Breast epithelium (tissue), 4 donors: Measurements from ENCODE around the gene CLCNKA. TPM values are rescaled to one million over a fixed set of nuclear protein-coding genes. Genes with fewer than 3 reads are reported as not detected.
"Not testable (repeated sequence)": the region's sequence is repeated elsewhere in the genome, so short reads cannot be mapped to it uniquely, and the experiment has no call there.

ENCODE experiments used
- DNase-seq, 2 donors: peaks; one replicate each; pipeline ENCODE4 v3.0.0-alpha.2; 2019; ENCODE audit warnings: low spot score in 2 of 2
- H3K27ac ChIP-seq, 2 donors: fragments of 200-600 bp; sonication (generic) in 1 of 2; one replicate each; pipeline ENCODE4 v1.5.1; 2016 to 2019; ENCODE audit warnings: mild to moderate bottlenecking in 1 of 2
- H3K27me3 ChIP-seq, 2 donors: fragments of 200-600 bp; sonication (generic) in 1 of 2; one replicate each; pipeline versions ENCODE4 v1.5.1 to v1.6.0; 2017 to 2019; ENCODE audit warnings: control low read depth in 1 of 2, mild to moderate bottlenecking in 1 of 2
- H3K36me3 ChIP-seq: fragments of 200-600 bp; one replicate; pipeline ENCODE4 v1.5.1; 2019
- H3K4me1 ChIP-seq, 2 donors: fragments of 200-600 bp; sonication (generic); one replicate each; pipeline ENCODE4 v1.5.1; 2016 to 2019; ENCODE audit warnings: control low read depth in 1 of 2
- H3K4me3 ChIP-seq, 3 donors: fragments of 200-600 bp; sonication (generic); 1 replicate in 2 of 3; 2 replicates in 1 of 3; pipeline ENCODE4 v1.5.1; 2016 to 2019; ENCODE audit warnings: mild to moderate bottlenecking in 3 of 3, moderate library complexity in 2 of 3
- H3K9me3 ChIP-seq, 2 donors: fragments of 200-600 bp; sonication (generic) in 1 of 2; one replicate each; pipeline ENCODE4 v1.5.1; 2016 to 2019; ENCODE audit warnings: control low read depth in 1 of 2
- POLR2A ChIP-seq: fragments of 450-650 bp; IDR thresholded peaks from one replicate; pipeline ENCODE4 v1.6.1; 2016; ENCODE audit warnings: antibody characterized with exemption, mild to moderate bottlenecking, moderate library complexity
- POLR2AphosphoS5 ChIP-seq, 3 donors: sonication (generic); formaldehyde crosslinking; IDR thresholded peaks; one replicate each; pipeline ENCODE4 v1.6.1; 2017; ENCODE audit warnings: antibody characterized with exemption in 3 of 3
- intact Hi-C: fragments of 100-400 bp; cut with DNase I; formaldehyde crosslinking; loops from one replicate; pipeline ENCODE4 v1.15.1; 2023; ENCODE audit warnings: low total_unique reads
- total RNA-seq, 3 donors: library from RNA; depleted of rRNA; stranded (reverse); fragments of >200 nt; gene quantifications; one replicate each; pipeline ENCODE4 v1.1.0, GENCODE V29; 2016
- TF ChIP-seq, protein P1 (sequence below), 3 donors: fragments of 450-650 bp; IDR thresholded peaks; one replicate each; pipeline ENCODE4 v1.5.1; 2016 to 2017; ENCODE audit warnings: antibody characterized with exemption in 3 of 3, mild to moderate bottlenecking in 3 of 3, moderate library complexity in 3 of 3

Gene CLCNKA
- total RNA-seq, 3 donors from 2014 or later = 0.33 to 1.1 (median 0.73) TPM

GRCh38 chr1:15975805-15976680 is 45.8 kb upstream of the CLCNKA start, which contains the start of gene ZBTB17:
Gene ZBTB17 (minus strand): TSS chr1:15976101. CDS start chr1:15948495, 27,606 bp downstream.
- peak within 1 kb of the TSS; percentile 93 to 99 (median 97) for H3K4me3 ChIP-seq
- DNase-seq = peak; percentile 89 to 92
- H3K9me3 ChIP-seq = no peaks in the 10 kb centered on the region
- no peaks in the 10 kb centered on the region for H3K4me1 ChIP-seq
- intact Hi-C loops = no loop called here
- peak within 1 kb of the TSS; percentile 76 to 87 for H3K27ac ChIP-seq
- no peaks in the 10 kb centered on the region for H3K36me3 ChIP-seq
- no peaks in the 10 kb centered on the region for H3K27me3 ChIP-seq
- TF ChIP-seq POLR2AphosphoS5 (IDR thresholded peaks at IDR 0.05) = peak; percentile 89 to 93 (median 93)
- TF ChIP-seq, protein P1, sequence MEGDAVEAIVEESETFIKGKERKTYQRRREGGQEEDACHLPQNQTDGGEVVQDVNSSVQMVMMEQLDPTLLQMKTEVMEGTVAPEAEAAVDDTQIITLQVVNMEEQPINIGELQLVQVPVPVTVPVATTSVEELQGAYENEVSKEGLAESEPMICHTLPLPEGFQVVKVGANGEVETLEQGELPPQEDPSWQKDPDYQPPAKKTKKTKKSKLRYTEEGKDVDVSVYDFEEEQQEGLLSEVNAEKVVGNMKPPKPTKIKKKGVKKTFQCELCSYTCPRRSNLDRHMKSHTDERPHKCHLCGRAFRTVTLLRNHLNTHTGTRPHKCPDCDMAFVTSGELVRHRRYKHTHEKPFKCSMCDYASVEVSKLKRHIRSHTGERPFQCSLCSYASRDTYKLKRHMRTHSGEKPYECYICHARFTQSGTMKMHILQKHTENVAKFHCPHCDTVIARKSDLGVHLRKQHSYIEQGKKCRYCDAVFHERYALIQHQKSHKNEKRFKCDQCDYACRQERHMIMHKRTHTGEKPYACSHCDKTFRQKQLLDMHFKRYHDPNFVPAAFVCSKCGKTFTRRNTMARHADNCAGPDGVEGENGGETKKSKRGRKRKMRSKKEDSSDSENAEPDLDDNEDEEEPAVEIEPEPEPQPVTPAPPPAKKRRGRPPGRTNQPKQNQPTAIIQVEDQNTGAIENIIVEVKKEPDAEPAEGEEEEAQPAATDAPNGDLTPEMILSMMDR (IDR thresholded peaks at IDR 0.05) = no peak
- peak; percentile 72 for TF ChIP-seq POLR2A

- intact Hi-C loops, H3K36me3 ChIP-seq: not testable (repeated sequence)
Measured at GRCh38 chr1:15977947-15978346, 43.9 kb upstream of the CLCNKA start.

DNA sequence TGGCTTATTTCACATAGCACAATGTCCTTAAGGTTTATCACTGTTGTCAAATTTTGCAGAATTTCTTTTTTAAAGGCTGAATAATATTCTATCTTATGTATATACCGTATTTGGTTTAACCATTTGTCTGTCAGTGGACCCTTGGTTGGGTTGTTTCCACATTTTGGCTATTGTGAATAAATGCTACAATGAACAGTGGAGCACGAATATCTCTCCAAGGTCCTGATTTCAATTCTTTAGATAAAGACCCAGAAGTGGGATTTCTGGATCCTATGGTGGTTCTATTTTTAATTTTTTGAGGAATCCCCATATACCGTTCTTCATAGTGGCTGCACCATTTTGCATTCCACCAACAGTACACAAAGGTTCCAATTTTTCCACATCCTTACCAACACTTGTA is 40.2 kb upstream of the CLCNKA start:
- intact Hi-C loops = no loop called here
- peaks cover 0 to 8% of the 10 kb centered on the region in 2 donors for H3K9me3 ChIP-seq
- H3K27me3 ChIP-seq = no peaks in the 10 kb centered on the region
- H3K4me3 ChIP-seq = no peak overlapping the region
- no peaks in the 10 kb centered on the region for H3K4me1 ChIP-seq
- H3K36me3 ChIP-seq = no peaks in the 10 kb centered on the region
- no peak overlapping the region for H3K27ac ChIP-seq
- no peak for DNase-seq
- TF ChIP-seq POLR2A (no peak), POLR2AphosphoS5 (IDR thresholded peaks at IDR 0.05) (no peak)
- TF ChIP-seq, protein P1 (IDR thresholded peaks at IDR 0.05) = no peak

More at GRCh38 chr1:15977947-15978346, 43.9 kb upstream of the CLCNKA start:
- not testable (repeated sequence) for H3K27ac ChIP-seq, H3K4me3 ChIP-seq, H3K27me3 ChIP-seq, H3K4me1 ChIP-seq, DNase-seq, H3K9me3 ChIP-seq

- H3K9me3 ChIP-seq = peaks cover 0 to 8% of the 10 kb centered on the region in 2 donors
- TF ChIP-seq, protein P1 (IDR thresholded peaks at IDR 0.05) = no peak
- TF ChIP-seq POLR2A = no peak
- TF ChIP-seq POLR2AphosphoS5 (IDR thresholded peaks at IDR 0.05) = no peak
- H3K36me3 ChIP-seq = no peaks in the 10 kb centered on the region
- H3K4me1 ChIP-seq = no peaks in the 10 kb centered on the region
- intact Hi-C loops = no loop called here
- H3K27me3 ChIP-seq = no peaks in the 10 kb centered on the region
- H3K27ac ChIP-seq = peak overlapping the region in 1 of 2 donors; percentile 22
- no peak overlapping the region for H3K4me3 ChIP-seq
- no peak for DNase-seq
Measured at GRCh38 chr1:15983275-15983674, 38.6 kb upstream of the CLCNKA start.

DNA sequence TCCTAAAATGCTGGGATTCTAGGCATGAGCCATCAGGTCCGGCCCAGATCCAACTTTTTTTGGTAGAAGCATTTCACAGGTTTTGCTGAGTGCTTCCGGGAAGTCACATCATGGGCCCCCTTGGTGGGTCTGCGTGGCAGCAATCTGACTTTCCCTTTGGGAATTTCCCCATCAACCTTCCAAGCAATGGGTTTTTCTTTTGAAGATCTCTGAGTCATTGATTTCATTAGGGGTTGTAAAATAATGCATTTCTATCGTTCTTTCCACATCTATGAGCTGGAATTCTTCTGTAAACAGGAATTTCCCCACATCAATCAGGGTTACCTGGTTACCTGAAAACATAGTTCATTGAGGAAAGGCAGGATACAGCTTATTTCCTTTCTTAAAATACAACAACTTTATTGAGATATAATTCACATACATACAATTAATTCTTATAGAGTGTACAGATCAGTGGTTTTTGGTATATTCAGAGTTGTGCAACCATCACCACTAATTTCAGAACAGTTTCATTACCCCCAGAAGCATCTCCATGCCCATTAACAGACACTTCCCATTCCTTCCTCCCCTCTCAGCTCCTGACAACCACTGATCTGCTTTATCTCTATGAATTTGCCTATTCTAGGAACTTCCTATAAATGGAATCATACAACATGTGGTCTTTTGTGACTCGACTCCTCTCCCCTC is 36.1 kb upstream of the CLCNKA start:
- DNase-seq = no peak

More for the DNA sequence above, 36.1 kb upstream of the CLCNKA start:
- Histone ChIP-seq H3K4me3 (no peak overlapping the region), H3K4me1 (no peaks in the 10 kb centered on the region), H3K9me3 (peaks cover 0 to 8% of the 10 kb centered on the region in 2 donors), H3K27me3 (no peaks in the 10 kb centered on the region), H3K27ac (no peak overlapping the region), H3K36me3 (no peaks in the 10 kb centered on the region)
- intact Hi-C loops = no loop called here
- TF ChIP-seq, protein P1 (IDR thresholded peaks at IDR 0.05) = no peak
- TF ChIP-seq POLR2A = no peak
- no peak for TF ChIP-seq POLR2AphosphoS5 (IDR thresholded peaks at IDR 0.05)
